Measurements from ENCODE around the gene AAK1.

DNA sequence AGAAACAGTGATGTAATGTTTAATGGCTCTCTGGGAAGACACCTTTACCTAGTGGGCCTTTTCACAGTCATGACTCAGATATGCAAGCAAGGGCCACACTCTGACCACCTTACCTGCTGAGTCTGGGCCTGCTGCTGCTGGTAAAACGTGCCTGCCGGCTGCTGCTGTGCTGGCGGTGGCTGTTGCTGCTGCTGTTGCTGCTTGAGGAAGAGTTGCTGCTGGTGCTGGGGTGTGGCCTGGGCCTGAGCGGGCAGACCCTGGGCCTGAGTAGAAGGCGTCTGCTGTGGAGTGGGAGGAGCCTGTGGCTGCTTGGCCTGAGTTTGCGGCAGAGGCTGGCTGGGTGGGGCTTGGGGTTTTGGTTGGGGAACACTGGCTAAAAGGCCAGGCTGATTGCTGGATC, 124.7 kb downstream of the AAK1 start:
- TF ChIP-seq CTCF (IDR thresholded peaks at IDR 0.05) (no peak), POLR2AphosphoS5 (IDR thresholded peaks at IDR 0.05) (no peak)

All from prostate gland (tissue), 2 donors.